GM21528 (cell line): ENCODE results near the gene NEDD1.
A peak's percentile ranks its signal among the peaks of the same experiment; 100 is the strongest.

ENCODE experiments used
- ATAC-seq: cut with Tn5 transposase; IDR thresholded peaks from one replicate; pipeline ENCODE4 v1.9.1; 2021; ENCODE audit warnings: mild to moderate bottlenecking, moderate library complexity; ENCODE audit not compliant: unreplicated experiment, low FRiP score

The NEDD1 gene

GRCh38 chr12:96906849-96907670 lies at the start of gene NEDD1:
TSS of gene NEDD1 (plus strand) at chr12:96907257. CDS start at chr12:96909760, 2,503 bp downstream.
- ATAC-seq, result peak; percentile 97

- ATAC-seq, result no peak
These were observed 48.9 kb upstream of the NEDD1 start for GRCh38 chr12:96858162-96858561.

DNA sequence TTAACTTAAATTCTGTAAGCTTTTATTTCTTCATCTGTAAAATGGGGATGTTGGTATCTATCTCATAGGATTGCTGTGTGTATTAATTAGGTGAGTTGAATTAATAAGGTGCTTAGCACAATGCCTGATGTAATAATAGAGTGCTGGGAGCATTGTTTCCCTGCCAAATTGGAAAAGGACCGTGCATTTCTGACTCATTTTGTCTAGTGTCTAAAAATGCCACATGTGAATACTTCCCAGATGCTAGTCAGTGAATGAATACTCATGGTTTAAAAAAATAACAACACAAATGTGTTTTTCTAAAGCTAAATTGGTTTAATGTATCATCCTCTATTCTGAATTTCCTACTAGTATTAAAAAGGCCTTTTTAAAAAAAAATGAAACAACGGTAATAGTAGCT lies 45.4 kb upstream of the NEDD1 start:
- ATAC-seq, result no peak

- ATAC-seq, result no peak
These were observed 44.7 kb upstream of the NEDD1 start for GRCh38 chr12:96862326-96862725.

- ATAC-seq, result no peak
These were observed 42.7 kb upstream of the NEDD1 start for GRCh38 chr12:96864335-96864734.

- ATAC-seq, result no peak
These were observed 40.1 kb upstream of the NEDD1 start for GRCh38 chr12:96866801-96867590.

GRCh38 chr12:96870946-96871345 lies 36.1 kb upstream of the NEDD1 start:
- no peak for ATAC-seq

DNA sequence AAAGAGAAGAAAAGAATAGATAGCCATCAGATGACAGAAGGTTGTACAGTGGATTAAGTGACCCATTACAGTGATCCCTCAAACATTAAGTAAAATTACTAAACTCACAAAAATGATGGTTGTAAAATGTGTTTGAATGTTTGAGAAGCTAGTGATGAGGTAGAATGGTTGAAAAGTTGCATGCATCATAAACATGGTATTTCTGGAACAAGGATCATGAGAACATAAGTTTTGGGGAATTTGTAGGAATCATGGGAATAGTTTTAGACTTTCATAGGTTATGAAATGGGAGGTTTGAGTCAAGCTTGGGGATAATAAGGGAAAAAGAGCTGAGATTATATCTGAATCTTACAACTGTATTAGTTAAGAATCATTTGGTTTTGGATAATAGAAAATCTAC lies 34.1 kb upstream of the NEDD1 start:
- ATAC-seq, result no peak

DNA sequence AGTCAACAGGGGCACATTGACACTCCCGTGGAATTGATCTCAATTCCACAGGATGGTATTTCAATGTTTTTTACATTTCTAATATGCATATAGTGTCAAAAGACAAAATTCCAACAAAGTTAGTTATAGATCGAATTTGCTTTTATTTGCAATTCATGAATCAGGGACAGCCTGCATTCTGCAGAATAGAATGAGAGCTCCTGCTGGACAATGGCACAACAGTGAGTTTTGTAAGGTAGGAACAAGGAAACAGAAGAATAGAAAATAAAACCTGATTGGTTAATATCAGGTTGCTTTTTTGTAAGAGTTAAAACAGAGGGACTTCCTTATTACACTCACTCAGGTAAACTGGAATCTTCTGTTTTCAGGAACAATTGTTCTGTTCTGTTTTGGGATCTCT lies 32.8 kb upstream of the NEDD1 start:
- no peak for ATAC-seq

DNA sequence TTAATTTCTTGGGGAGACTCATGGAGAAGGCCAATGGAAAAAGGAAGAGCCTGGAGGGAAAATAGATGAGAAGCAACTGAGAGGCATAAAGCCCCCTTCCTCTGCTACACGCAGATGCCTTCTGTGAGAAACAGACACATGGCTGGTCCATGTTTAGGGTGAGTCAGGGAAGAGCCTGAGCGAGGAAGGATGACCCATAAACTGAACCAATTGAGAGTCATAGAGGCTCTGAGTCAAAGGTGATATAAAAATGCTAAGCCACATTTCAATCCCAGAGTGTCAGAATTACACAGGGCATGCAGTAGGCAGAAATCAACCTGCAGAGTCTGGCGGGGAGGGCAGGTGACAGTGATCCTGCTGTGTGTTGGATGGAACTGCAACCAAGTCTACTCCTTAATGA lies 30.1 kb upstream of the NEDD1 start:
- ATAC-seq, result no peak

DNA sequence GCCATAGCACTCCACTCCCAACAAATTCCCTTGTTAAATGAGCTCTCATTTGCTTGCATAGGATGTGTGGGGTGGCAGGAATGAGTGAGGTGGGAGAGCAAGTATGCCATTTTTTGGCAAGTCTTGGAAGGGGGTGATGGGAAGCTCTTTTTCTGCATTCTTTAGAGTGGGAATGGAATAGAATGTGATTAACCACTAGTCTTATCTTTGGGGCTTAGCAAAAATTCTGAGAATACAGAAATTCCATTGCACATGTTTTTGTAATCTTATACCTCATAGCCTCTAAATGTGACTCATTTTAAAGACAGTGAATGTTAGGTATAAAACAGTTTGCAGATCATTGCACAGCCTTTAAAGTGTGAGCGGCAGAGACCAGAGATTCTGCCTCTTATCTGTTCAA lies 28.4 kb upstream of the NEDD1 start:
- ATAC-seq, result no peak

GRCh38 chr12:96879301-96879700 lies 27.8 kb upstream of the NEDD1 start:
- no peak for ATAC-seq

GRCh38 chr12:96880220-96880619 lies 26.8 kb upstream of the NEDD1 start:
- ATAC-seq, result no peak

GRCh38 chr12:96881608-96882007 lies 25.4 kb upstream of the NEDD1 start:
- no peak for ATAC-seq

GRCh38 chr12:96882862-96883261 lies 24.2 kb upstream of the NEDD1 start:
- no peak for ATAC-seq

GRCh38 chr12:96883571-96883970 lies 23.5 kb upstream of the NEDD1 start:
- ATAC-seq, result no peak

DNA sequence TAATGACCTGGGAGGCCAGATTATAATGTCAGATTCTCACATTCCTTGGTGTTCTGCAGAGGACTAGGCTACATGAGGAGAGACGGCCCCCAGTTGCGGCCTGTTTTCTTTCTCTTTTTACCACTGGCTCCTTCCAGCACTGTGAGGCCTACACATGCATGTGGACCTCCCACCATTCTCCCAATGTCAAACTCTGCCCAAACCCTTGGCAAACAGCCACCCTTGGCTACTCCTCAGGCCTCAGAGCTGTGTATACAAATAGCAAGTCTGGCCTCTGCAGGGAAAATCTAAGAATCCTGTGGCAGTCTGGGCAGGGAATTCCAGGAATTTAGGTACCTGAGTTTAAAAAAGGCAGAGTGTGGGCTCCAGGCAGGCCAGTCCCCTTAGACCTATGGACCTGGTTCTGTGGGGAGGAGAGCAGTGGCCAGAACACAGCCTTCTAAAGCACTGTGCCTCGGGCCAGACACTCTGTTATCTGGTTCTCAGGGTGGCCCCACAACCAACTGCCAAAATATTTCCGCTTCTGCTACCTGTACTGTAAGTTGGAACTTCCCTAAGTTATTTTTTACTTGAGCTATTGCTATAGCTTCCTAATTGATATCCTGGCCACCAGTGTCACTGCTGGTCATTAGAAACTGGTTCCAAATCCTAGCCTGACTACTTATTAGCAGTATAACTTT lies 19.9 kb upstream of the NEDD1 start:
- ATAC-seq, result no peak

DNA sequence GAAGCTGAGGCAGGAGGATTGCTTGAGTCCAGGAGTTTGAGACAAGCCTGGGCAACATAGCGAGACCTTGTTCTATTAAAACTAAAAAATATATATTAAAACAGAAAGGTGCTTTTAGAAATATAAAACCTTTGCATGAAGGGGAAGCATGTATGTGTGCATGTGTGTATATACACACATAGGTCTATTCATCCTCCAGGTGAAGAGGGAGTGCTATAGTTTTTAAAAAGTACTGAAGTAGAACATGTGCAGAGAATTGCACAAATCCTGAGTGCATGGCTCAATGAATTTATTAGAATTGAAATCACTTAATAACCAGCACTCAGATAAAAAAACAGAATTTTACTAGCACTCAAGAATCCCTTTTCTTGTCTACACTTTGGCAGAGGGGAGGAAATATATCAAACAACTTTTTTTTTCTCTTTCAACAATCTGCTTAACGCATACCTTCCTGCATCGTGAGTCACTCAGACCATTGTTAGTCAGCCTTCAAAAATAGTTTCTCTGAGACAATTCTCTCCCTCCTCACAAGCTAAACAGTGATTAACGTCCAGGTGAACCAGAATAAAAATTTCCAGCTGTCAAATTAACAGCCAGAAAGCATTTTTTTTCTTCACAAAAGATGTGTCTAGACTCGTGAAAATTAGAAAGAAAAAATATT lies 17.7 kb upstream of the NEDD1 start:
- ATAC-seq, result no peak

DNA sequence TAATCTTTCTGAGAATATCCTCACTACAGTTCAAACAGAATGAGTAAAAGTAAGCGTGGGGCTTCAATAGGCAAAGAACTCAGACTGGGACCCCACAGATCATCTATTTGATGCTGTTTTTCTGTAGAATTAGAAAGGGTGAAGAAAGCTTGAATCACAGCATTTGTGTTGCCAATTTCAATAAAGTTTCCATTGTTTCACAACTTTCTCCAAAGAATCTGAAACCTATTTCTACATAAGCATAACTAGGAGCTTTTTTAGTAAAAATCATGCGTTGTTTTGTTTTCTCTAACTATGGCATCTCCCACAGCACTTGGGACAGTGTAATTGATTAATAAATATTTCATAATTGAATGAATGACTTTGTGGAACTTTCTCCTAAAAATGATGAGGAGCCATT lies 16.7 kb upstream of the NEDD1 start:
- no peak for ATAC-seq

DNA sequence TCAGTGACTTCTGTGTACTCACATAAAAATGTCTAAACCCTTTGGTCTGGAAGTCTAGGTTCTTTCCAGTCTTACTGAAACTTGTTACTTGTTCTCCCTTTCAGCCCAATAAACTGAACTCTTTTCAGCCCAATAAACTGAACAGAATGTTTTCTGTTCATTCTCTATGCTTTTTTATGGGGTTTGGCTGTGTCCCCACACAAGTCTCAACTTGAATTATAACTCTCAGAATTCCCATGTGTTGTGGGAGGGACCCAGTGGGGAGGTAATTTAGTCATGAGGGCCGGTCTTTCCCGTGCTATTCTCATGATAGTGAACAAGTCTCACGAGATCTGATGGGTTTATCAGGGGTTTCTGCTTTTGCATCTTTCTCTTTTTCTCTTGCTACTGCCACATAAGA lies 15.0 kb upstream of the NEDD1 start:
- no peak for ATAC-seq

GRCh38 chr12:96897421-96897820 lies 9.6 kb upstream of the NEDD1 start:
- ATAC-seq, result no peak
